AG10803 (cell line): ENCODE data around the gene C9orf78.
A peak's percentile ranks its signal among the peaks of the same experiment; 100 is the strongest.
"Not testable (repeated sequence)": the region's sequence is repeated elsewhere in the genome, so short reads cannot be mapped to it uniquely, and the experiment has no call there.

Experiments used
- DNase-seq: peaks from one replicate; pipeline ENCODE4 v3.0.0; 2010; ENCODE audit warnings: low read depth
- H3K4me3 ChIP-seq: 2 replicates; pipeline ENCODE4 v1.5.1; 2011; ENCODE audit warnings: mild to moderate bottlenecking, low read length, control low read depth
- CTCF ChIP-seq: conservative IDR thresholded peaks from 2 replicates; pipeline ENCODE4 v1.5.1; 2011; ENCODE audit warnings: mild to moderate bottlenecking, low read length, control low read depth, inconsistent platforms

C9orf78 gene

DNA sequence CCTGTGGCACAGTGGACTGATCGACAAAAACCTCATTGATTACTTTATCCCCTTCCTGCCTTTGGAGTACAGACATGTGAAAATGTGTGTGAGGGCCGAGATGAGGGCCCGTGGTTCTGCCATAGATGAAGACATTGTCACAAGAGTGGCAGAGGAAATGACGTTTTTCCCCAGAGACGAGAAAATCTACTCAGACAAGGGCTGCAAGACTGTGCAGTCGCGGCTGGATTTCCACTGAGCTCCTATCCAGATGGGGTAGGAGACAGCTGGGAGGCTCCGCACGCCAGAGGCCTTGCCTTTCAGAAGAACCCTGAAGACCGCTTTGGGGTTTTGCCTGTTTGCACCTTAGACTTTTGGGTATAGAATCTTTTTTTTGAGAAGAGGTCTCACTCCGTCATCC is 25.7 kb downstream of the C9orf78 start:
- TF ChIP-seq CTCF, result no peak
- DNase-seq, result no peak
- no peak overlapping the region for H3K4me3 ChIP-seq

DNA sequence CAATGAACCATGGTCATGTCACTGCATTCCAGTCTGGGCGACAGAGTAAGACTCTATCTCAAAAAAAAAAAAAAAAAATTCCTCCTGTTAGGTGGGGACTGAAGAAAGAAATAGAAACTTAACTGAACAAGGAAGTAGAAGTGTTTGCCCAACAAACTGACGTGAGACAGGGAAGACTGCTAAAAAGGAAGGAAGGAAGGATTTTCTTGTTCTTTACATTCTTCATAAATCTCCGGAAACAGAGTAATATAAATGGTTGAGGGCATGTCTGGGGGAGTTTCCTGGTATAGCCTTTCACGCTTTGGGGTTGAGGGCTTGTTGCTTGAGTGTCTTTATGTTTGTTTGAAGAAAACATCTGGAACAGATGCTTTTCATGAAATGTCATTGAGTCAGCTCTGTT is 29.0 kb downstream of the C9orf78 start:
- DNase-seq, result no peak

GRCh38 chr9:129803676-129804060 is 31.4 kb downstream of the C9orf78 start:
- DNase-seq, result no peak
- peak overlapping the region; percentile 75 for H3K4me3 ChIP-seq
- TF ChIP-seq CTCF, result no peak

More for the DNA sequence above, 29.0 kb downstream of the C9orf78 start:
- TF ChIP-seq CTCF, result no peak
- H3K4me3 ChIP-seq, result no peak overlapping the region

- peak; percentile 90 for DNase-seq
- H3K4me3 ChIP-seq, result peak within 1 kb of the TSS; percentile 75
- no peak for TF ChIP-seq CTCF
These were observed 32.0 kb downstream of the C9orf78 start, which contains the start of gene TOR1B for GRCh38 chr9:129802833-129803675. TOR1B (plus strand) TSS chr9:129803184; CDS start chr9:129803213, 29 bp downstream.

DNA sequence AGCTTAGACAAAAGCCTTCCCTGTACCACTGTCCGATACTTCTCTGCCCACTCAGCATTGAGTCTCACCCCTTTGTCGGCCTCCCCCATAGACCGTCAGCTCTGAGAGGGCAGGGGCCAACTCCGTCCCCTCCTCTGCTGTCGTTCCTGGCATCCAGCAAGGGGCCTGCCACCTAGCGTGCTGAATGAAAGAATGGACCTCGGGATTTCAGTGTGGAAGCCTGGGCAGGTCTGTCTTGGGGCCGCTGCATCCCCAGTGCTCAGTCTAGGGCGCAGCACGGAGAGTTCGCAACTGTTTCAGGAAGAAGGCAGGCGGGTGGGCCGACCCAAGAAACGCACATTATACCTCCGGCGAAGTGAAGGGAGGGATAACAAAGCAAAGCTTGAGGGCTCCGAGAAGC is 33.6 kb downstream of the C9orf78 start:
- H3K4me3 ChIP-seq, result no peak overlapping the region
- TF ChIP-seq CTCF, result no peak
- DNase-seq, result no peak

DNA sequence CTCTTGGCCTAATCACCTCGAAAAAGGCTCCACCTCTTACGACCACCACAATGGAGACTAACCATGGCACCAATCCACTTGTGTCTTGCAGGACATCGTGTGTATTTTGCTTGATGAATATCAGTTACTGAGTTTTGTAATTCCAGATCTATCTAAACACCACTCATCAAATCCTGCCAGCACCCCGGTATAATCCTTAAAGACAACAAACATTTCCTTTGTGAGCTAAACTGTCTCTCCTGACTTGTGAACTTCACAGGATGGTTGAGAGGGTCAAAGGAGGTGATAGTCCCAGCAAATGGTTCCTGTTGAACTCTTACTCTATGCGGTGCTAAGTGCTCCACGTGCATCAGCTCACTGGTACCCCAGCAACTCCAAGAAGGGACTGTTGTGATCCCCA is 36.1 kb downstream of the C9orf78 start:
- H3K4me3 ChIP-seq, result no peak overlapping the region
- no peak for TF ChIP-seq CTCF
- DNase-seq, result no peak

DNA sequence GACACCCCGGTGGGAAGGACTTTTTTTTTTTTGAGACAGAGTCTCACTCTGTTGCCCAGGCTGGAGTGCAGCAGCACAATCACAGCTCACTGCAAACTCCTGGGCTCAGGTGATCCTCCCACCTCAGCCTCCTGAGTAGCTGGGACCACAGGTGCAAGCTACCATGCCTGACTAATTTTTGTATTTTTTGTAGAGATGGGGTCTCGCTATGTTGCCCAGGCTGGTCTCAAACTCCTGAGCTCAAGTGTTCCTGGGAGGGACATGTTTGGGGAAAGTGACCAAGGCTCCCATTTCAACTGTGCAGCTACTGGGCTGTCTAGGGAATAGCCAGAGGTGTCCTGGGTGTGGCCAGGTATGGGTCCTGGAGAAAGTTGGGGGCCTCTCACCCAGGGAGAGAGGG is 39.0 kb downstream of the C9orf78 start:
- not testable (repeated sequence) for H3K4me3 ChIP-seq, DNase-seq

GRCh38 chr9:129794549-129794948 is 40.5 kb downstream of the C9orf78 start:
- no peak overlapping the region for H3K4me3 ChIP-seq
- no peak for TF ChIP-seq CTCF

More at GRCh38 chr9:129794549-129794948, 40.5 kb downstream of the C9orf78 start:
- DNase-seq, result no peak
